ENCODE measurements around the gene PAM16.

DNA sequence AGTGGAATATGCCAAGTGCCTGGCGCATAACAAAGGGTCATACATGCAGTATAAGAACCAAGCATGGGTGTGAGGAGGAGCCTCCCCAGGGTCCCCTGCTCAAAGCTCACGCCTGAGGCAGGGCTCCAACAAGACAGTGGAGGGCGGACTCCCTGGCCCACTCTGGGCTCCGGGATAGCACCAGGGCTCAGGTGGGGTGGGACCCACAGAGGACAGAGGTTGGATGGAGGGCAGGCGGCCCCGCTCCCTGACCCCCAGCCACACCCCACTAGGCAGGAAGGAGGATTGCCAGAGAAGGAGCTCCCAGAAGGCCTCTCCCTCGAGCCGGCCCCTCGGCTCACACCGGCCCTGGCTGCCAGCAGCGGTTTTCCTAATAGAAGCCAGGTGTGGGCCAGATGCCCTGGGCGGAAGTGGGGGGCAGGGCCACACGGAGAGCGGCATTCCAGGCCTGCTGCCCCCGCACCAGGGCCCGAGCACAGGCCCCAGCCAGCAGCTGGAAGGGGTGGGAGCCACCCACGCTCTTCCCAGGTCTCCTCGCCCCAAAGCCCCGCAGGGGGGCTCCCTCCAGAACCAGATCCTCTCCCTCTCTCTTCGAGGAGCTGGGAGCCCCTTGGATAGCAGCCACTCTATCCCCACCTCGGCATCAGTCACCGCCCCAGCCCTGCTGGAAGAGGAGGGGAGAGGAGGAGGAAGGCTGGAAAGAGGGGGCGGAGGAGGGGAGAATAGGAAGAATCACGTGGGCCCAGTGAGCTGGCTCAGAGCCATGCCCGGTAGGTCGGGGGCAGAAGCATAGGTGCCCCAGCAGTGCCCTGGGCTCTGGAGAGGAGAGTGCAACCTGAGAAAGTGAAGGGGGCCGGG, 41.5 kb upstream of the PAM16 start:
- TF ChIP-seq, protein P1, sequence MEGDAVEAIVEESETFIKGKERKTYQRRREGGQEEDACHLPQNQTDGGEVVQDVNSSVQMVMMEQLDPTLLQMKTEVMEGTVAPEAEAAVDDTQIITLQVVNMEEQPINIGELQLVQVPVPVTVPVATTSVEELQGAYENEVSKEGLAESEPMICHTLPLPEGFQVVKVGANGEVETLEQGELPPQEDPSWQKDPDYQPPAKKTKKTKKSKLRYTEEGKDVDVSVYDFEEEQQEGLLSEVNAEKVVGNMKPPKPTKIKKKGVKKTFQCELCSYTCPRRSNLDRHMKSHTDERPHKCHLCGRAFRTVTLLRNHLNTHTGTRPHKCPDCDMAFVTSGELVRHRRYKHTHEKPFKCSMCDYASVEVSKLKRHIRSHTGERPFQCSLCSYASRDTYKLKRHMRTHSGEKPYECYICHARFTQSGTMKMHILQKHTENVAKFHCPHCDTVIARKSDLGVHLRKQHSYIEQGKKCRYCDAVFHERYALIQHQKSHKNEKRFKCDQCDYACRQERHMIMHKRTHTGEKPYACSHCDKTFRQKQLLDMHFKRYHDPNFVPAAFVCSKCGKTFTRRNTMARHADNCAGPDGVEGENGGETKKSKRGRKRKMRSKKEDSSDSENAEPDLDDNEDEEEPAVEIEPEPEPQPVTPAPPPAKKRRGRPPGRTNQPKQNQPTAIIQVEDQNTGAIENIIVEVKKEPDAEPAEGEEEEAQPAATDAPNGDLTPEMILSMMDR (IDR thresholded peaks at IDR 0.05; ENCODE audit: poor library complexity) = no peak
- TF ChIP-seq EZH2 (IDR thresholded peaks at IDR 0.05; ENCODE audit: borderline replicate concordance) = no peak
